Thyroid gland (tissue), 4 donors: Measurements from ENCODE around the gene GARNL3.

ENCODE experiments used
- CTCF ChIP-seq, 6 experiments: fragments of 200-600 bp in 3 of 6; fragments of 450-650 bp in 3 of 6; sonication (generic) in 3 of 6; IDR thresholded peaks; one replicate each; pipeline ENCODE4 v1.5.1; 2016 to 2019; ENCODE audit warnings: antibody characterized with exemption in 6 of 6, mild to moderate bottlenecking in 2 of 6, inconsistent platforms in 1 of 6, moderate library complexity in 1 of 6
- POLR2A ChIP-seq, 2 donors: fragments of 450-650 bp; IDR thresholded peaks; one replicate each; pipeline ENCODE4 v1.6.1; 2017; ENCODE audit warnings: antibody characterized with exemption in 2 of 2, mild to moderate bottlenecking in 2 of 2, moderate library complexity in 1 of 2

- TF ChIP-seq CTCF (IDR thresholded peaks at IDR 0.05) (no peak), POLR2A (IDR thresholded peaks at IDR 0.05) (no peak)
Observed at GRCh38 chr9:127245637-127246164, 18.9 kb upstream of the GARNL3 start.
